SK-N-SH (cell line): ENCODE measurements around the gene SCAPER.

Experiments used
- EP300 ChIP-seq, 2 experiments: IDR thresholded peaks; 2 replicates each; pipeline versions ENCODE4 v1.4.0 to v1.6.1; 2012; ENCODE audit warnings: borderline replicate concordance in 1 of 2, low read depth in 1 of 2, low read length in 1 of 2
- GABPA ChIP-seq: IDR thresholded peaks from 2 replicates; pipeline ENCODE4 v1.4.0; 2012; ENCODE audit warnings: low read depth, mild to moderate bottlenecking
- JUND ChIP-seq: IDR thresholded peaks from 2 replicates; pipeline ENCODE4 v1.4.0; 2012
- MXI1 ChIP-seq: IDR thresholded peaks from 2 replicates; pipeline ENCODE4 v1.6.1; 2012; ENCODE audit warnings: mild to moderate bottlenecking, low read depth, low read length, improper control_type of control experiment
- RAD21 ChIP-seq: IDR thresholded peaks from 2 replicates; pipeline ENCODE4 v1.6.1; 2012; ENCODE audit warnings: mild to moderate bottlenecking, low read length
- RFX5 ChIP-seq: IDR thresholded peaks from 2 replicates; pipeline ENCODE4 v1.6.1; 2012; ENCODE audit warnings: mild to moderate bottlenecking, improper control_type of control experiment, low read length
- RXRA ChIP-seq: IDR thresholded peaks from 2 replicates; pipeline ENCODE4 v1.4.0; 2012; ENCODE audit warnings: low read depth, mild to moderate bottlenecking, borderline replicate concordance
- SMC3 ChIP-seq: IDR thresholded peaks from 2 replicates; pipeline ENCODE4 v1.6.1; 2012; ENCODE audit warnings: low read depth, low read length, improper control_type of control experiment
- YY1 ChIP-seq: IDR thresholded peaks from 2 replicates; pipeline ENCODE4 v1.4.0; 2012; ENCODE audit warnings: low read depth, mild to moderate bottlenecking
- TF ChIP-seq, protein P1 (sequence below): fragments of 200-600 bp; sonication (generic); IDR thresholded peaks from 2 replicates; pipeline ENCODE4 v1.6.1; 2017; ENCODE audit warnings: antibody characterized with exemption, mild to moderate bottlenecking, moderate library complexity
- TF ChIP-seq, protein P2 (sequence below): IDR thresholded peaks from 2 replicates; pipeline ENCODE4 v1.4.0; 2012; ENCODE audit warnings: low read depth
- TF ChIP-seq, protein P3 (sequence below): IDR thresholded peaks from 2 replicates; pipeline ENCODE4 v1.4.0; 2012; ENCODE audit warnings: low read depth, borderline replicate concordance

DNA sequence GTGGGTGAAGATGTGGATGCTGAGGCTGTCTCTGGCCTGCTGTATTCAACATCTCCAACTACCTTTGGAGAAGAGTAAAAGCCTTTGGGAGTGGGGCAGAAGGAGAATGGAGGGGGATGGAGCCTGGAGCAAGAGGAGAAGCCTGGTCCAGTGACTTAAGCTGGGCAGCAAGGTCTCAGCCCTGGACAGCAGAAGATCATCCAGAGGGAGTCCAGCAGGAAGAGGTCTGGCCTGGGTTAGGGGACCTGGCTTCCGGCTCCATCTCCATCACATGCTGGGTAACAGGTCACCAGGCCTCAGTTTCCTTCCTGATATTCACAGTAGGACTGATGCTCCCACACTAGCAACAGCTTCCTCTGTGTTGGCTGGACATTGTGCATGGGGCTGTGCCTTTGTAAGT, 572.3 kb downstream of the SCAPER start:
- TF ChIP-seq RFX5 (no peak), RAD21 (no peak), EP300 (IDR thresholded peaks at IDR 0.05; ENCODE audit: borderline replicate concordance in 1 of 2, low read depth in 1 of 2, low read length in 1 of 2) (no peak), SMC3 (no peak), GABPA (no peak), RXRA (no peak), YY1 (no peak), JUND (no peak), MXI1 (no peak)
- TF ChIP-seq, protein P1, sequence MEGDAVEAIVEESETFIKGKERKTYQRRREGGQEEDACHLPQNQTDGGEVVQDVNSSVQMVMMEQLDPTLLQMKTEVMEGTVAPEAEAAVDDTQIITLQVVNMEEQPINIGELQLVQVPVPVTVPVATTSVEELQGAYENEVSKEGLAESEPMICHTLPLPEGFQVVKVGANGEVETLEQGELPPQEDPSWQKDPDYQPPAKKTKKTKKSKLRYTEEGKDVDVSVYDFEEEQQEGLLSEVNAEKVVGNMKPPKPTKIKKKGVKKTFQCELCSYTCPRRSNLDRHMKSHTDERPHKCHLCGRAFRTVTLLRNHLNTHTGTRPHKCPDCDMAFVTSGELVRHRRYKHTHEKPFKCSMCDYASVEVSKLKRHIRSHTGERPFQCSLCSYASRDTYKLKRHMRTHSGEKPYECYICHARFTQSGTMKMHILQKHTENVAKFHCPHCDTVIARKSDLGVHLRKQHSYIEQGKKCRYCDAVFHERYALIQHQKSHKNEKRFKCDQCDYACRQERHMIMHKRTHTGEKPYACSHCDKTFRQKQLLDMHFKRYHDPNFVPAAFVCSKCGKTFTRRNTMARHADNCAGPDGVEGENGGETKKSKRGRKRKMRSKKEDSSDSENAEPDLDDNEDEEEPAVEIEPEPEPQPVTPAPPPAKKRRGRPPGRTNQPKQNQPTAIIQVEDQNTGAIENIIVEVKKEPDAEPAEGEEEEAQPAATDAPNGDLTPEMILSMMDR = no peak
- TF ChIP-seq, protein P2, sequence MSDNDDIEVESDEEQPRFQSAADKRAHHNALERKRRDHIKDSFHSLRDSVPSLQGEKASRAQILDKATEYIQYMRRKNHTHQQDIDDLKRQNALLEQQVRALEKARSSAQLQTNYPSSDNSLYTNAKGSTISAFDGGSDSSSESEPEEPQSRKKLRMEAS = no peak
- TF ChIP-seq, protein P3, sequence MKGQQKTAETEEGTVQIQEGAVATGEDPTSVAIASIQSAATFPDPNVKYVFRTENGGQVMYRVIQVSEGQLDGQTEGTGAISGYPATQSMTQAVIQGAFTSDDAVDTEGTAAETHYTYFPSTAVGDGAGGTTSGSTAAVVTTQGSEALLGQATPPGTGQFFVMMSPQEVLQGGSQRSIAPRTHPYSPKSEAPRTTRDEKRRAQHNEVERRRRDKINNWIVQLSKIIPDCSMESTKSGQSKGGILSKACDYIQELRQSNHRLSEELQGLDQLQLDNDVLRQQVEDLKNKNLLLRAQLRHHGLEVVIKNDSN = no peak
